HEK293 (cell line): ENCODE results near the gene SPAG5.

Experiments
- CTCF ChIA-PET: fragments of 350-600 bp; formaldehyde crosslinking; extraction: SDS; loops from one replicate; lab custom pipeline; 2021; ENCODE audit warnings: antibody characterized with exemption; lab: Yijun Ruan, JAX
- POLR2A ChIA-PET: fragments of 300-600 bp; formaldehyde crosslinking; extraction: SDS; loops from one replicate; lab custom pipeline; 2020; ENCODE audit warnings: antibody characterized with exemption, inconsistent platforms; lab: Yijun Ruan, JAX
- H3K27ac ChIP-seq: fragments of 200-500 bp; sonication (Bioruptor generic); 2 replicates; pipeline ENCODE4 v1.5.1; 2014; ENCODE audit warnings: low read depth, low read length, control low read depth, inconsistent platforms; ENCODE audit errors: extremely low read depth
- H3K36me3 ChIP-seq, 2 experiments: fragments of 200-500 bp in 1 of 2; sonication (Bioruptor generic) in 1 of 2; 1 replicate in 1 of 2; 2 replicates in 1 of 2; pipeline ENCODE4 v1.5.1; 2014 to 2017; ENCODE audit warnings: inconsistent platforms in 2 of 2, low read length in 2 of 2; ENCODE audit not compliant: control insufficient read depth in 2 of 2, insufficient read depth in 1 of 2
- H3K4me1 ChIP-seq: fragments of 200-500 bp; sonication (Bioruptor generic); 2 replicates; pipeline ENCODE4 v1.5.1; 2014; ENCODE audit warnings: mild to moderate bottlenecking, low read length, inconsistent platforms; ENCODE audit not compliant: control insufficient read depth, insufficient read depth
- H3K4me3 ChIP-seq: 2 replicates; pipeline ENCODE4 v1.5.1; 2011; ENCODE audit warnings: low read depth, mild to moderate bottlenecking, control low read depth, low read length, moderate library complexity
- H3K9me3 ChIP-seq: fragments of 200-500 bp; sonication (Bioruptor generic); 2 replicates; pipeline ENCODE4 v1.5.1; 2014; ENCODE audit warnings: low read depth, low read length, inconsistent platforms; ENCODE audit not compliant: control insufficient read depth, insufficient read depth
- ATF2 ChIP-seq: fragments of 450-650 bp; formaldehyde crosslinking; IDR thresholded peaks from 2 replicates; pipeline ENCODE4 v1.5.1; 2016; ENCODE audit warnings: missing biosample characterization, missing genetic modification characterization, low read depth
- EGR2 ChIP-seq: fragments of 450-650 bp; formaldehyde crosslinking; IDR thresholded peaks from 2 replicates; pipeline ENCODE4 v1.5.1; 2016; ENCODE audit warnings: low read depth, missing biosample characterization, missing genetic modification characterization
- ELK4 ChIP-seq: IDR thresholded peaks from 2 replicates; pipeline ENCODE4 v1.6.1; 2011; ENCODE audit warnings: mild to moderate bottlenecking, low read depth, low read length, borderline replicate concordance
- GLI4 ChIP-seq: fragments of 450-650 bp; formaldehyde crosslinking; IDR thresholded peaks from 2 replicates; pipeline ENCODE4 v1.5.1; 2016; ENCODE audit warnings: missing biosample characterization, missing genetic modification characterization
- HOXC10 ChIP-seq: sonication (generic); formaldehyde crosslinking; IDR thresholded peaks from 2 replicates; pipeline ENCODE4 v1.8.1; 2023; ENCODE audit warnings: mild to moderate bottlenecking, missing genetic modification reagents
- INSM2 ChIP-seq: fragments of 450-650 bp; formaldehyde crosslinking; IDR thresholded peaks from 2 replicates; pipeline ENCODE4 v1.5.1; 2016; ENCODE audit warnings: missing biosample characterization, missing genetic modification characterization
- PBX3 ChIP-seq: sonication (generic); formaldehyde crosslinking; IDR thresholded peaks from 2 replicates; pipeline ENCODE4 v1.8.1; 2022; ENCODE audit warnings: mild to moderate bottlenecking, moderate library complexity, missing genetic modification reagents
- SP7 ChIP-seq: fragments of 450-650 bp; formaldehyde crosslinking; IDR thresholded peaks from 2 replicates; pipeline ENCODE4 v1.5.1; 2016; ENCODE audit warnings: missing biosample characterization, missing genetic modification characterization
- YY1 ChIP-seq: fragments of 450-650 bp; formaldehyde crosslinking; IDR thresholded peaks from 2 replicates; pipeline ENCODE4 v1.5.1; 2018; ENCODE audit warnings: missing biosample characterization, missing genetic modification characterization
- ZBTB8A ChIP-seq: fragments of 450-650 bp; formaldehyde crosslinking; IDR thresholded peaks from 2 replicates; pipeline ENCODE4 v1.5.1; 2016; ENCODE audit warnings: missing biosample characterization, missing genetic modification characterization
- ZFP41 ChIP-seq: fragments of 450-650 bp; formaldehyde crosslinking; IDR thresholded peaks from 2 replicates; pipeline ENCODE4 v1.5.1; 2016; ENCODE audit warnings: missing biosample characterization, missing genetic modification characterization, borderline replicate concordance
- ZNF114 ChIP-seq: fragments of 450-650 bp; formaldehyde crosslinking; IDR thresholded peaks from 2 replicates; pipeline ENCODE4 v1.5.0; 2017; ENCODE audit warnings: missing biosample characterization, missing genetic modification characterization
- ZNF16 ChIP-seq: fragments of 450-650 bp; formaldehyde crosslinking; IDR thresholded peaks from 2 replicates; pipeline ENCODE4 v1.5.1; 2016; ENCODE audit warnings: low read depth, missing biosample characterization, missing genetic modification characterization
- ZNF2 ChIP-seq: fragments of 450-650 bp; formaldehyde crosslinking; IDR thresholded peaks from 2 replicates; pipeline ENCODE4 v1.5.1; 2016; ENCODE audit warnings: missing biosample characterization, missing genetic modification characterization
- ZNF211 ChIP-seq: fragments of 450-650 bp; formaldehyde crosslinking; IDR thresholded peaks from 2 replicates; pipeline ENCODE4 v1.5.1; 2016; ENCODE audit warnings: low read depth, missing biosample characterization, missing genetic modification characterization
- ZNF223 ChIP-seq: fragments of 450-650 bp; formaldehyde crosslinking; IDR thresholded peaks from 2 replicates; pipeline ENCODE4 v1.5.1; 2016; ENCODE audit warnings: missing biosample characterization, missing genetic modification characterization
- ZNF274 ChIP-seq, 2 experiments: fragments of 200-500 bp in 1 of 2; fragments of 450-650 bp in 1 of 2; sonication (Bioruptor generic) in 1 of 2; formaldehyde crosslinking in 1 of 2; IDR thresholded peaks; 2 replicates each; pipeline versions ENCODE4 v1.5.1 to v1.6.1; 2014 to 2016; ENCODE audit warnings: borderline replicate concordance in 1 of 2, inconsistent platforms in 1 of 2, low read length in 1 of 2, missing biosample characterization in 1 of 2, missing genetic modification characterization in 1 of 2
- ZNF488 ChIP-seq: fragments of 450-650 bp; formaldehyde crosslinking; IDR thresholded peaks from 2 replicates; pipeline ENCODE4 v1.5.1; 2016; ENCODE audit warnings: missing biosample characterization, missing genetic modification characterization
- ZNF513 ChIP-seq: fragments of 450-650 bp; IDR thresholded peaks from 2 replicates; pipeline ENCODE4 v1.5.1; 2018; ENCODE audit warnings: missing biosample characterization, missing genetic modification characterization
- ZNF529 ChIP-seq: fragments of 450-650 bp; formaldehyde crosslinking; IDR thresholded peaks from 2 replicates; pipeline ENCODE4 v1.5.1; 2017; ENCODE audit warnings: missing genetic modification characterization, missing biosample characterization; ENCODE audit not compliant: insufficient replicate concordance
- ZNF623 ChIP-seq: fragments of 450-650 bp; formaldehyde crosslinking; IDR thresholded peaks from 2 replicates; pipeline ENCODE4 v1.5.1; 2016; ENCODE audit warnings: missing biosample characterization, missing genetic modification characterization
- ZNF624 ChIP-seq: fragments of 450-650 bp; formaldehyde crosslinking; IDR thresholded peaks from 2 replicates; pipeline ENCODE4 v1.5.1; 2017; ENCODE audit warnings: missing biosample characterization, missing genetic modification characterization
- ZNF677 ChIP-seq: fragments of 450-650 bp; IDR thresholded peaks from 2 replicates; pipeline ENCODE4 v1.5.0; 2018; ENCODE audit warnings: missing biosample characterization, mild to moderate bottlenecking, missing genetic modification characterization, moderate library complexity
- ZNF76 ChIP-seq: fragments of 450-650 bp; formaldehyde crosslinking; IDR thresholded peaks from 2 replicates; pipeline ENCODE4; 2016; ENCODE audit warnings: low read depth, missing biosample characterization, missing genetic modification characterization, borderline replicate concordance
- ZSCAN16 ChIP-seq: fragments of 450-650 bp; formaldehyde crosslinking; IDR thresholded peaks from 2 replicates; pipeline ENCODE4 v1.5.1; 2016; ENCODE audit warnings: missing biosample characterization, missing genetic modification characterization
- ZXDB ChIP-seq: fragments of 450-650 bp; formaldehyde crosslinking; IDR thresholded peaks from 2 replicates; pipeline ENCODE4 v1.5.1; 2016; ENCODE audit warnings: missing biosample characterization, missing genetic modification characterization

SPAG5 gene

GRCh38 chr17:28623696-28624095 lies 24.9 kb upstream of the SPAG5 start (continued):
- TF ChIP-seq ZNF513 (tag by site-specific recombination) (no peak), ZXDB (tag by site-specific recombination) (no peak), ZNF223 (tag by site-specific recombination) (no peak), ZFP41 (no peak), PBX3 (no peak), ATF2 (tag by site-specific recombination) (no peak), ZNF2 (no peak), ZNF211 (no peak)

- H3K27ac ChIP-seq: no peak overlapping the region
- ChIA-PET CTCF (interaction anchor here (1.6 to 2.2 kb wide), 2 partner anchors 10 to 74 kb away, joined by 4 to 8 read pairs; no protein-coding TSS in a partner anchor), POLR2A (interaction anchor here (3.0 kb wide), 1 partner anchor 22 kb away, joined by 13 read pairs; the partner anchor contains the start of gene BLTP2)
- H3K36me3 ChIP-seq: peaks cover 74 to 98% of the 10 kb centered on the region in 2 experiments
- no peaks in the 10 kb centered on the region for H3K4me1 ChIP-seq
- no peaks in the 10 kb centered on the region for H3K9me3 ChIP-seq
- TF ChIP-seq HOXC10: no peak
- TF ChIP-seq SP7 (tag by site-specific recombination): no peak
- TF ChIP-seq ZNF624 (tag by site-specific recombination): no peak
- TF ChIP-seq ZNF16 (tag by site-specific recombination): no peak
- no peak for TF ChIP-seq ZNF488
- TF ChIP-seq INSM2 (tag by site-specific recombination): no peak
- TF ChIP-seq GLI4 (tag by site-specific recombination): no peak
- TF ChIP-seq ZSCAN16 (tag by site-specific recombination): no peak
- no peak for TF ChIP-seq ZNF677 (tag by site-specific recombination)
- no peak for TF ChIP-seq ZBTB8A
- H3K4me3 ChIP-seq: no peak overlapping the region
Measured at GRCh38 chr17:28622186-28622585, 23.4 kb upstream of the SPAG5 start.

GRCh38 chr17:28620010-28620409 lies 21.2 kb upstream of the SPAG5 start:
- H3K36me3 ChIP-seq: peaks cover 80 to 100% of the 10 kb centered on the region in 2 experiments
- CTCF ChIA-PET: interaction anchor here (0.7 to 2.1 kb wide), 2 partner anchors 24 to 107 kb away, joined by 3 to 8 read pairs; partner anchors contain the start of gene BLTP2
- 0 out of 2 replicates have a peak overlapping the region, but pooled peaks have one; percentile 2 for H3K27ac ChIP-seq
- no peaks in the 10 kb centered on the region for H3K4me1 ChIP-seq
- H3K4me3 ChIP-seq: no peak overlapping the region
- no peaks in the 10 kb centered on the region for H3K9me3 ChIP-seq
- POLR2A ChIA-PET: no interaction called here
- TF ChIP-seq SP7 (tag by site-specific recombination) (no peak), EGR2 (tag by site-specific recombination) (no peak), ZNF114 (no peak), ELK4 (no peak), ZNF76 (no peak), ZNF529 (tag by site-specific recombination) (no peak), YY1 (tag by site-specific recombination) (no peak), ZNF623 (tag by site-specific recombination) (no peak), ZNF274 (IDR thresholded peaks at IDR 0.05; ENCODE audit: low read length) (no peak), ZNF274 (tag by site-specific recombination; IDR thresholded peaks at IDR 0.05; ENCODE audit: borderline replicate concordance) (no peak)
